Caco-2 (cell line): ENCODE data around the gene LDLRAD1. TPM values are rescaled to one million over a fixed set of nuclear protein-coding genes. Genes with fewer than 3 reads are reported as not detected.
"Not testable (repeated sequence)": the region's sequence is repeated elsewhere in the genome, so short reads cannot be mapped to it uniquely, and the experiment has no call there.

Source experiments
- BruUV-seq: library from RNA; stranded (reverse); fragments of 400-500 nt; replicated peaks from 2 replicates; lab custom pipeline; 2021; lab: Mats Ljungman, UMichigan
- CTCF ChIA-PET: fragments of 300-600 bp; sonication (Branson Sonifier 250); formaldehyde crosslinking; loops from one replicate; lab custom pipeline; 2022; ENCODE audit warnings: antibody characterized with exemption; lab: Charles Lee
- POLR2A ChIA-PET: fragments of 300-600 bp; sonication (Branson Sonifier 250); formaldehyde crosslinking; loops from one replicate; lab custom pipeline; 2022; ENCODE audit warnings: antibody characterized with exemption; lab: Charles Lee
- DNase-seq, 2 experiments: peaks; one replicate each; pipeline versions ENCODE4 v3.0.0 to v3.0.0-alpha.2; 2020 to 2022
- H3K27me3 ChIP-seq: replicated peaks from 2 replicates; pipeline ENCODE4 v1.6.0; 2011; ENCODE audit warnings: low read length; ENCODE audit not compliant: control insufficient read depth, insufficient read depth
- H3K36me3 ChIP-seq: 2 replicates; pipeline ENCODE4 v1.5.1; 2011; ENCODE audit warnings: low read length; ENCODE audit not compliant: control insufficient read depth, insufficient read depth
- H3K4me1 ChIP-seq: fragments of 250-450 bp; sonication (Bioruptor Pico); 2 replicates; pipeline ENCODE4 v1.5.1; 2020; ENCODE audit warnings: mild to moderate bottlenecking
- H3K4me3 ChIP-seq: 2 replicates; pipeline ENCODE4 v1.5.1; 2011; ENCODE audit warnings: low read depth, mild to moderate bottlenecking, control low read depth, low read length
- H3K9me3 ChIP-seq: fragments of 250-450 bp; sonication (Bioruptor Pico); 2 replicates; pipeline ENCODE4 v1.5.1; 2020; ENCODE audit warnings: mild to moderate bottlenecking, moderate library complexity
- H3K27ac Mint-ChIP-seq: one replicate; pipeline ENCODE4 v1.8.0; 2022; ENCODE audit warnings: mixed read lengths; ENCODE audit not compliant: unreplicated experiment
- H3K27me3 Mint-ChIP-seq: one replicate; pipeline ENCODE4 v1.8.0; 2022; ENCODE audit warnings: mixed read lengths; ENCODE audit not compliant: insufficient read depth, unreplicated experiment
- H3K36me3 Mint-ChIP-seq: one replicate; pipeline ENCODE4 v1.8.0; 2022; ENCODE audit warnings: mild to moderate bottlenecking, mixed read lengths; ENCODE audit not compliant: insufficient read depth, unreplicated experiment
- H3K4me1 Mint-ChIP-seq: one replicate; pipeline ENCODE4 v1.8.0; 2022; ENCODE audit warnings: low read depth, mixed read lengths; ENCODE audit not compliant: unreplicated experiment
- H3K4me3 Mint-ChIP-seq: one replicate; pipeline ENCODE4 v1.8.0; 2022; ENCODE audit warnings: mild to moderate bottlenecking, moderate library complexity, mixed read lengths; ENCODE audit not compliant: unreplicated experiment
- H3K9me3 Mint-ChIP-seq: one replicate; pipeline ENCODE4 v1.8.0; 2022; ENCODE audit warnings: mixed read lengths; ENCODE audit not compliant: unreplicated experiment
- CTCF ChIP-seq, 2 experiments: fragments of 200-600 bp in 1 of 2; IDR thresholded peaks; 1 replicate in 1 of 2; 2 replicates in 1 of 2; pipeline versions ENCODE4 v1.5.1 to v1.8.0; 2011 to 2022; ENCODE audit warnings: antibody characterized with exemption in 1 of 2, control low read depth in 1 of 2, inconsistent platforms in 1 of 2, low read depth in 1 of 2, low read length in 1 of 2, mild to moderate bottlenecking in 1 of 2, moderate library complexity in 1 of 2; ENCODE audit not compliant: insufficient read depth in 1 of 2, severe bottlenecking in 1 of 2, unreplicated experiment in 1 of 2
- intact Hi-C: fragments of 100-400 bp; cut with micrococcal nuclease; formaldehyde crosslinking; loops from one replicate; pipeline ENCODE4 v1.10.0; 2022; ENCODE audit not compliant: unreplicated experiment
- total RNA-seq: library from RNA; stranded (reverse); gene quantifications from 2 replicates; pipeline ENCODE4 v1.2.3, GENCODE V29; 2022

Gene LDLRAD1
- total RNA-seq, 1 experiment from 2014 or later, result not detected

GRCh38 chr1:53998223-53998622 is 19.8 kb downstream of the LDLRAD1 start:
- Histone ChIP-seq H3K9me3 (no peaks in the 10 kb centered on the region), H3K27me3 (no peaks in the 10 kb centered on the region), H3K4me1 (no peaks in the 10 kb centered on the region), H3K36me3 (no peaks in the 10 kb centered on the region), H3K4me3 (no peak overlapping the region)
- Mint-ChIP-seq H3K27ac (no peak overlapping the region), H3K9me3 (no peaks in the 10 kb centered on the region), H3K4me1 (no peaks in the 10 kb centered on the region), H3K27me3 (no peaks in the 10 kb centered on the region), H3K36me3 (peaks cover 5% of the 10 kb centered on the region), H3K4me3 (no peak overlapping the region)
- CTCF ChIA-PET, result interaction anchor here (0.5 kb wide), 1 partner anchor 139 kb away, joined by 3 read pairs; no protein-coding TSS in a partner anchor
- no peak for TF ChIP-seq CTCF (IDR thresholded peaks at IDR 0.05; ENCODE audit: insufficient read depth in 1 of 2, low read depth in 1 of 2, low read length in 1 of 2, severe bottlenecking in 1 of 2, unreplicated experiment in 1 of 2)
- POLR2A ChIA-PET, result no interaction called here
- no peak for DNase-seq
- BruUV-seq, result no TSS peak
- intact Hi-C loops, result no loop called here

- H3K36me3 Mint-ChIP-seq, result no peaks in the 10 kb centered on the region
- H3K4me1 ChIP-seq, result no peaks in the 10 kb centered on the region
- no peak for TF ChIP-seq CTCF (IDR thresholded peaks at IDR 0.05; ENCODE audit: insufficient read depth in 1 of 2, low read depth in 1 of 2, low read length in 1 of 2, severe bottlenecking in 1 of 2, unreplicated experiment in 1 of 2)
- no peak overlapping the region for H3K4me3 Mint-ChIP-seq
- no peaks in the 10 kb centered on the region for H3K36me3 ChIP-seq
- H3K9me3 ChIP-seq, result no peaks in the 10 kb centered on the region
- no peaks in the 10 kb centered on the region for H3K9me3 Mint-ChIP-seq
- H3K27me3 ChIP-seq, result no peaks in the 10 kb centered on the region
- CTCF ChIA-PET, result no interaction called here
- H3K4me1 Mint-ChIP-seq, result no peaks in the 10 kb centered on the region
- no TSS peak for BruUV-seq
- no peaks in the 10 kb centered on the region for H3K27me3 Mint-ChIP-seq
- H3K27ac Mint-ChIP-seq, result no peak overlapping the region
- no peak for DNase-seq
- no peak overlapping the region for H3K4me3 ChIP-seq
- intact Hi-C loops, result no loop called here
- POLR2A ChIA-PET, result no interaction called here
These were observed 22.3 kb downstream of the LDLRAD1 start for GRCh38 chr1:53995683-53996082.

- intact Hi-C loops, BruUV-seq, H3K36me3 ChIP-seq, H3K27me3 ChIP-seq, H3K4me1 ChIP-seq, H3K4me3 ChIP-seq, H3K4me1 Mint-ChIP-seq, H3K36me3 Mint-ChIP-seq, H3K9me3 Mint-ChIP-seq, DNase-seq, H3K4me3 Mint-ChIP-seq, H3K27ac Mint-ChIP-seq, H3K9me3 ChIP-seq, H3K27me3 Mint-ChIP-seq, CTCF ChIA-PET: not testable (repeated sequence)
- POLR2A ChIA-PET, result interaction anchor here (0.7 kb wide), 1 partner anchor 73 kb away, joined by 4 read pairs; no protein-coding TSS in a partner anchor
These were observed 23.5 kb downstream of the LDLRAD1 start for GRCh38 chr1:53994516-53994915.
